Mammary epithelial cell (primary cell): Measurements from ENCODE around the gene CACNA1A.

Source experiments
- CTCF ChIP-seq, 2 donors: IDR thresholded peaks in 1 of 2; conservative IDR thresholded peaks in 1 of 2; 2 replicates each; pipeline ENCODE4 v1.5.1; 2011 to 2012; ENCODE audit warnings: inconsistent platforms in 2 of 2, low read length in 2 of 2, mild to moderate bottlenecking in 2 of 2, control low read depth in 1 of 2, low read depth in 1 of 2; ENCODE audit not compliant: insufficient read depth in 1 of 2; ENCODE audit errors: extremely low read depth in 1 of 2
- EZH2 ChIP-seq: IDR thresholded peaks from 2 replicates; pipeline ENCODE4 v1.6.1; 2012; ENCODE audit warnings: low read length, inconsistent platforms, borderline replicate concordance

GRCh38 chr19:13255041-13255718, 251.1 kb downstream of the CACNA1A start:
- TF ChIP-seq CTCF (conservative IDR thresholded peaks at IDR 0.05 in 1 of 2, IDR thresholded peaks at IDR 0.05 in 1 of 2; ENCODE audit: extremely low read depth in 1 of 2, insufficient read depth in 1 of 2, low read depth in 1 of 2, low read length in 2 of 2) (no peak), EZH2 (no peak)
